ENCODE data around the gene PRAC2.
"Not testable (repeated sequence)": the region's sequence is repeated elsewhere in the genome, so short reads cannot be mapped to it uniquely, and the experiment has no call there.

The PRAC2 gene

DNA sequence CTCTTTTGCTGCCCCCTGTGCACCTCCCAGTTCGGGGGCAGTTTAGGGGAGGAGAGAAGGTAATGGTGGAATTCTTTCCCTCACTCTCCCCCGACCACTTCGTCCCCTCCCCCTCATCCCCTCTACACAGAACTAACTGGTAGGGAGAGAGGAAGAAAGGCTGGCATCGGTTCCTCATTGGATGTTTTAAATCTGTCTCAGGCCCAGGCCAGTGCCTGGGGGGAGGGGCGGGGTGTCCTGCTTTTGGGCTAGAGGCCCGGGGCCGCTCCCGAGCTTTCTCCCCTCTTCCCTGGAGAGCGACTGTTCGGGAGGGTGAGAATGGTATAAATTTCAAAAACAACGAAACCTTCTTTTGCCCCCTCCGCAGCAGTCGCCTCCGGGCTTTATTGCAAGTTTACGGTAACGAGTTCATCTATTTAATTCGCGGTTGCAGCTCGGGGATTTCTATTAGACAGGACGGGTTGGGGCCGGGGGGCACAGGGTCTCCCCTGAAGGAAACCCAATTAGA is at the start of gene PRAC2:
PRAC2 (plus strand) TSS at position 271 of the 508 bp plus-strand sequence. CDS start 1,226 bp downstream, outside the sequence.
- DNase-seq = no peak

DNA sequence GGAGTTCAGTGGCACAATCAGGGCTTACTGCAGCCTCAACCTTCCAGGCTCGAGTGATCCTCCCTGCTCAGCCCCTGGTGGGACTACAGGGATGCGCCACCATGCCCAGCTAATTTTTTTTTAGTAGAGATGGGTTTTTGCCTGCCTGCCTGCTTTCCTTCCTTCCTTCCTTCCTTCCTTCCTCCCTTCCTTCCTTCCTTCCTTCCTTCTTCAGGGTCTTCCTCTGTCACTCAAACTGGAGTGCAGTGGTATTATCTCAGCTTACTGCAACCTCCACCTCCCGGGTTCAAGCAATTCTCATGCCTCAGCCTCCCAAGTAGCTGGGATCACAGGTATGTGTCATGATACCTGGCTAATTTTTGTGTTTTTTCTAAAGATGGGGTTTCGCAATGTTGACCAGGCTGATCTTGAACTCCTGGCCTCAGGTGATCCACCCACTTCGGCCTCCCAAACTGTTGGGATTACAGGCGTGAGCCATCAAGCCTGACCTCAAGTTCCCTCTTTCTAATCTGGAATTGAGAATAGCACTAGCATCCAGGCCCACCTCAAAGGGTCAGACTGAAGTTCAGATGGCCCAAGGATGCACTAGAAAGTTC is 45.9 kb upstream of the PRAC2 start:
- no peak for DNase-seq

DNA sequence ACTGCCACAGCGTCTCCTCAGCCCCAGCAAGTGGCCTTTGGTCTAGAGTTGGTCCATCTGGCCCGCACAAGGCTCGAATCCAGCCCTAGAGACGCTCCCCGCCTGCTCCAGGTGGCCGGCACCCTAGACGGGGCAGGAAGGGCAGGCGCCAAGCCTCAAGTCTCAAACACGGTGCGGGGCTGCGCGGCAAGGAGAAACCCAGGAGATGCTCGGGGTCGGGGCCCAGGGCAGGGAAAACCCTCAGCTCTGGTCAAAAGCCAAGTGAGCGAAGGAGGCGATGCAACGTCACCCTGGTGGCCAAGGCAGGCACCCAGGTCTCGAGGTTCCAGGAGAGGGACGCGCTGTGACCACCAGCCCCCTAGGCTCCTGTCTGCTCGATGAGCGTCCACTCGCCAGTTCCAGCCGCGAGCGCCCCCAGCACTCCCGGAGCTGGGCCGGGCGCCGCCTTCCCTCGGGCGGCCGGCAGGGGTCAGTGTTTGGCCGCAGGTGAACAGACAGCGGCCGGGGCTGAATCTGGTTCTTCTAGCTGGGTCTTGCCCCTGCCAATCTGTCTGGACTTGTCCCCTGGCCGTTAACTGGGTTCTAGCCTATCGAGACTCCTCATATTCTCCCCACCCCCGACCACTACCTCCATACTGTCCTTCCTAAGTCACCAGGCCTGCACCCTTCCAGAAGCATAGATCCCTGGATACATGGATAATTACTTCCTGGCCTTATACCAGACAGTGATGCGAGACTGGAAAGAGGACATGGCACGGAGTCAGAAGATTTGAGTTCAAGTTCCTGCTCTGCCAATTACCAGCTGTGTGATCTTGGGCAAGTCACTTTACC is 44.6 kb upstream of the PRAC2 start:
- peak; percentile 71 for DNase-seq

DNA sequence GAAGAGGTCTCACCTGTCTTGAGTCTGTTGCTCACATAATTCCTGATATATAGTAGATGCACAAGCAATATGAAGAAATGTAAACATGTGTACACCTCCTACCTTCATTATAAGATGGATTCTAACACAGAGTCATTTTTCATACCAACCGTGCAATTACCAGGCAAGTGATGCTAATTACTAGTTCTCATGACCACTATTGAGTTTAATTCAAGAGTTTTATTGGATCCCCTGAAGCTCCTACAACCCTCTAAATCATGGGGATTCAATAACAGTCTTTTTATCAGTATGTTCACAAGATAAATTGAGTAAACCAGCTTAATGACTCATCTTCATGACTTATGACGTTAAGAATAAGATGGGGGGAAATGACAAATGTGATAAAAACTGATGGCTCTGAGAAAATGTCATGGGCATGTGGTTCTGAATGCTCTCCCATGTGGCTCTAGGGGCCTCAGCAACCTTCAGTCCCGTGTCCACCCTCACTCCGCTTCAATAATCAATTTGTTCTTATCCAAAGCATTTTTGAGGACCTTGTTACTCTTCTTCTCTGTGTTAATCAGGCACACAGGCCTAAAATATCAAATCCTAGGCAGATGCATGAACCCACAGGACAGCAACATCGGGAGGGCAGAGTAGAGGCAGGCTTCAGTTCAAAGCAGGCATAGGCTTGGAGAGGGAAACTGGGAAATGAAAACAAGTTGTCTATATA is 43.4 kb upstream of the PRAC2 start:
- no peak for DNase-seq

DNA sequence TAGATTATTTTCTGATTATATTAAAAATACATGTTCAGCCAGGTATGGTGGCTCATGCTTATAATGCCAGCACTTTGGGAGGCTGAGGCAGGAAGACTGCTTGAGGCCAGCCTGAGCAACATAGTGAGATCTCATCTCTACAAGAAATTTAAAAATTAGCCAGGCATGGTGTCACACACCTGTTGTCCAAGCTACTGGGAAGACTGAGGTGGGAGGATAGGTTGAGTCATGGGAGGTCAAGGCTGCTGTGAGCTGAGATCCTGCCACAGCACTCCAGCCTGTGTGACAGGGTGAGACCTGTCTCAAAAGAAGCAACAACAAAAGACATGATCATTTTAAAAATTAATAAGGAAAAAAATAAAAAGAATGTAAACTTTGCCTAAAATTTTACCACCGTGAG is 41.4 kb upstream of the PRAC2 start:
- no peak for DNase-seq

DNA sequence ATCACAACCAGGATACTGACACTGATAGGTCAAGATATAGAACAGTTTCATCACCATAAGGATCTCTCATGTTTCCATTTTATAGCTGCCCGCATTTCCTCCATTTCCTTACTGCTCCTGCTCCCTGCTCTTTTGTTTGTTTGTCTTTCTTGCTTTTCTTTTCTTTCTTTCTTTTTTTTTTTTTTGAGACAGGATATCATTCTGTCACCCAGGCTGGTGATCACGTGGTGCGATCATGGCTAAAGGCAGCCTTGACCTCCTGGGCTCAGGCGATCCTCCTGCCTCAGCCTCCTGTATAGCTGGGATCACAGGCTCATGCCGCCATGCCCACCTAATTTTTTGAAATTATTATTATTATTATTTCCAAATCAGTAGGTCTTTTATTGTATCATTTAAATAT is 32.3 kb upstream of the PRAC2 start:
- no peak for DNase-seq

DNA sequence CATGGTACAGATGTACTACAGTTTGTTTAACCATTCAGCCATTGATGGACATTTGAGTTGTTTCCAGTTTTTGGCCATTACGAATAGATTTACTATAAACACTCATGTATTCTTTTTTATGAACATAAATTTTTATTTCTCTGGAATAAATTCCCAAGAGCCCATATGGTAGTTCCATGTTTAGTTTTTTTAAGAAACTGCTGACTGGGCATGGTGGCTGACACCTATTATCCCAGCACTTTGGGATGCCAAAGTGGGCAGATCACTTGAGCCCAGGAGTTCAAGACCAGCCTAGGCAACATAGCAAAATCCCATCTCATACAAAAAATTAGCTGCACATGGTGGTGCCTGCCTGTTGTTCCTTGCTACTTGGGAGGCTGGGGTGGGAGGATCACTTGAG is 30.9 kb upstream of the PRAC2 start:
- DNase-seq = no peak

DNA sequence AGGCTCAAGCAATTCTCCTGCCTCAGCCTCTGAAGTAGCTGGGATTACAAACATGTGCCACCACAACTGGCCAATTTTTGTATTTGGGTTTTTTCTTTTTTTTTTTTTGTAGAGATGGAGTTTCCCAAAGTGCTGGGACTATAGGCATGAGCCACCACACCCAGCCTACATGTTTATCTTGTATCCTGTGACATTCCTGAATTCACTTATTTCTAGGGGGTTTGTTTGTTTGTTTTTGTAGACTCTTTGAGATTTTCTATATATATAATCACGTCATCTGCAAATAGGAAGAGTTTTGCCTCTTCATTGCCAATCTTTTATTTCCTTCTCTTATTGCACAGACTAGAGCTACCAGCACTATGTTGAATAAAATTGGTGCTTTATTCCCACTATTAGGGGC is 29.8 kb upstream of the PRAC2 start:
- DNase-seq = no peak

DNA sequence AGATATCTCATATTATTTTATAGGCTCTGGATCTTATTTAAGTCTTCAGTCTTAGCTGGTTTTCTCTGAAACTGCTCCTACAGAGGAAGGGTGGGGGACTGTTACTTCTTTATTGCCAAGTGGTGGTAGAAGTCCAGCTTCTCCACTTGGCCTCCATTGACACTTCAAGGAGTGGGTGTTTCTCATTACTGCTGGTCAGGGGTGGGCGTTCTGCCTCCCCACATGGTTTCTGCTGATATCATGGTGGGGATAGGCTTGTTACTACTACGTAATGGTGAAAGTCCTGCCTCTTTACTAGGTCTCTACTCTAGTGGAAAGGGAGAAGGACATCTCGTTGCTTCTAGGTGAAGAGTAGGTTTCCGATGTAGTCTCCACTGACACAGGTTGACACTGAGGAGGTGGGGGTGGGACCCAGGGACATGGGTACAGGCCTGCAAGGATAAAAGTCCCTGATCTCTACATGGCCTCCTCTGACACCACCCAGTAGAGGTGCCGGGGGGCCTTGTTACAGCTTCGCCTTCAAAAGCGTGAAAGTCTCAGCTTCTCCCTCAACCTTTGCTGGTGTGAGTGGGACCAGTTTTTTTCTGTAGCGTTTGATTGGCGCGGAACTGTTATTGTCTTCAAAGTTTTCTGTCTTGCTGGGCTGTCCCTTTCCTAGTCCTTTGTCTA is 21.0 kb upstream of the PRAC2 start:
- no peak for DNase-seq

DNA sequence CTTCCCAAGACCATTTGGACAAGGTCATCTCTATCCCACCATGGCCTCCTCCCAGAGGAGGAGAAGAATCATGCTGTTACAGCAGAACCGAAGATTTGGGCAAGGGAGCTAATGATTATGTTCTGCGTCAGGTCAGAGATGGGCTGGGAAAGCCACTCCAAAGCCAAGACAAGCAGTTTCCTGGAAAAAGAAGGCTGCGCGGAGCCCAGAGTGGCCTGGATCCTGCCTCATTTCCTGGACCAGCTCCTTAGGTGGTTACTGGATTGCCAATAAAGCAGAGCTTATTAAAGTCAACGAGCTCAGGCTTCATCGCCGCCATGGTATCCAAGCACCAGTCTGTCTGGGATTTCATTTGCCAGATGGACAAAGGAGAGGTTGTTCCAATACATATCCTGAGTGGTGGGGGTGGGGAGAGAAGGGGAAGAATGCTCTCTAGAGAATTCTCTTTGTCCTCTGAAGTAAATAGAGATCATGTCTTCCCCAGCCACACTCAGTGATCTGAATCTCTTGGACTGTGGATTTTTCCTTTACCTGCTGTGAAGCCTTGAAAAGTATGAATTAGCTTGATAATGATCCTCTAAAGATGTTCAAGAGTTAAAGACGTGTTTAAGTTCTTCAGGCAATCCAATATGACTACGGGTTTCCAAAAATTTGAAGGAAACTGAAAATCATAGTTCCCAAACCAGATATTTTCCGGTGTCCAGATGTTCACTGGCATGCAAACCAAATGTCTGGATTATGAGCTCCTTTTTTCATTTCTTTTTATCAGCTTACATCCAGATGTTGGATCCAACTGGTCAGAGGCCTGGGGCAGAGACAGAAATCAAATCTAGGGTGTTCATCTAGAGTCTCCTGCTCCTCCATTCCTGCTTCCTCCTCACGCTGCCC is 18.4 kb upstream of the PRAC2 start:
- DNase-seq = no peak

DNA sequence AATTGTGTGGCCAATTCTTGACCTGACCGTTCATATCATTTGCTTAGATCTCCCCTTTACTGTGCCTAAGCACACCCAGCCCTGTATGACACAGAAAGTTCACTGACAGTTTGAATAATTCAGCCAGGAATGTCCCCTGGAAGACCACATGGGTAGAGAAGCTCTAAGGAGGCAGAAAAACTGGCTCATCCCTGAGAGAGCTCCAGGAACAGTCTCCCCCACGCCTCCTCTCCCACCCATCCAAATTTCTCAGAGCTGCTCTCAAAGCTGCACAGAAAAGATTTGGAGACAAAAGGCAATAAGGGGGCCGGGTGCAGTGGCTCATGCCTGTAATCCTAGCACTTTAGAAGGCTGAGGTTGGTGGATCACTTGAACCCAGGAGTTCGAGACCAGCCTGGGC is 11.9 kb upstream of the PRAC2 start:
- DNase-seq = no peak

DNA sequence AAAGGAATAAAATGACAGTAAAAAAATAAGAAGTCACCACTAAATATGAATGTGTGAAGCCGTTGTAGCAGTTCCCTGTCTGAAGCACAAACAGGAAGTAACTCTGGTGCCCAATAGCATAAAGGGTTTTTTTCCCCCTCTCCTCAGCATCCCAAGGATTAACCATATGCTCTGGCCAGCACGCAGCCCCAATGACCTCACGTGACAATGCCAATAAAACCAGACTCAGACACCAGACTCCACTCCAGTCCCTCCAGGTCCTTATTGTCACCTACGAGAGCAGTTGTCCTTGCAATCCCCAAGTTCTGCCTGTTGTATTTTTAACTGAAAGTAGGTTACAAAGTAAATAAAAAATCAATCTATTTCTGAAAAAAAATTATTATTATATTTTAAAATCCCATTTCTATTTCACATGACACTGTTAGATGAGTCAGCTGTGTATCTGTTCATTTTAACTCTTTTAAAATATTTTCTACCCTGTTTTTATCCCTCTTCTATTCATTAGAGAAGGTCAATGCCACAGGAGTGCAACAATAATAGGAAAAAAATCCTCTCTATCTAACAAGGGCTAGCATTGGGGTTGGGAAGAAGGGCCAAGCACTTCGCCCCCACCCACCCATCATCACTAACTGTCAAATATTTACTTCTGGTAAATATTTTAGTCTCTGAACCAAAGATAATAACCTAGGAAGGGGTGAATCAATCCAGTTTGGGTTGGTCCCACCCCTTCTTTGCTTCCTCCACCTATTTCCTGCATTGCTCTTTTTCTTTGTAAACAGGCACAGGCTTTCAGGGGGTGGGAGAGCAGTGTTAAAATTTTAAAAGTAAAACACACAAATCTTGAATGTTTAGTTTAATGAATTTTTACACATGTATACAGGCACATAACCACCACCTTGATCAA is 7.2 kb upstream of the PRAC2 start:
- no peak for DNase-seq

DNA sequence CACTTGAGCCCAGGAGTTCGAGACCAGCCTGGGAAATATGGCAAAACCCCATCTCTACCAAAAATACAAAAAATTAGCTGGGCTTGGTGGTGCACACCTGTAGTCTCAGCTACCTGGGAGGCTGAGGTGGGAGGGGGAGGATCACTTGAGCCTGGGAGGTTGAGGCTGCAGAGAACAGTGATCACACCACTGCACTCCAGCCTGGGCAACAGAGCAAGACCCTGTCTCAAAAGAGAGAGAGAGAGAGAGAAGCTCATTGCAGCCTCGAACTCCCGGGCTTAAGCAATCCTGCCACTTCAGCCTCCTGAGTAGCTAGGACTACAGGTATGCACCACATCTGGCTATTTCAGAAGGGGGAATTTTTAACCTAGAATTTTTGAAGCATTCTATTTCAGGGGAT is 6.4 kb upstream of the PRAC2 start:
- DNase-seq = not testable (repeated sequence)

DNA sequence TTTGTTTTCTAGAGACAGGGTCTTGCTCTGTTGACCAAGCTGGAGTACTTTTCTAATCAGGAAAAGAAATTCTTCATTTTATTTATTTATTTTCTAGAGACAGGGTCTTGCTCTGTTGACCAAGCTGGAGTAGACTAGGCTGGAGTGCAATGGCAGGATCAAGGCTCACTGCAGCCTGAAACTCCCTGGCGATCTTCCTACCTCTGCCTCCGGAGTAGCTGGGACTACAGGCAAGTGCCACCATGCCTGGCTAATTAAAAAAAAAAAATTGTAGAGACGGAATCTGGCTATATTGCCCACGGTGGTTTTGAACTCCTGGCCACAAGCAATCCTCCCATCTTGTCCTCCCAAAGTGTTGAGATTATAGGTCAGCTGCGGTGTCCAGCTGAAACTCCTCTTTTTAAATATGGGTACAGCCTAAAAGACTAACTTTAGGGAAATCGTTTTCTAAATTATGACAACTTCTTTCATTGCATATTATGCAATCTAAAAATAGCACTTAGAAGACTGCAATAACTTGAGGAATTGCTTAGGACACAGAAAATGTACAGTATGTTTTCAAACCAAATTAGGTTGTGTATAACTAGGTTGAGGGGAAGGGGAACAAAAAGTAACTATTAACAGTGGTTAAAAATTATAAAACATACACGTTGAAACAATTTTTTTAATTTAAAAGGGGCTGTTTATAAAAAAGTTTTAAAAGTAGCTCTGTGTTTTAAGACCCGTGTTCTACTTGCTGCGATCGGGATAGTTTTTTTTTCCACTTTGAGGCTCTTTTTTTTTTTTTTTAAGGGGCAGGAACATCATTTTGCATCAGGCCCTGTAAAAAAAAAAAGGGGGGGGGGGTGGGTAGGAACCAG is 5.4 kb upstream of the PRAC2 start:
- no peak for DNase-seq

DNA sequence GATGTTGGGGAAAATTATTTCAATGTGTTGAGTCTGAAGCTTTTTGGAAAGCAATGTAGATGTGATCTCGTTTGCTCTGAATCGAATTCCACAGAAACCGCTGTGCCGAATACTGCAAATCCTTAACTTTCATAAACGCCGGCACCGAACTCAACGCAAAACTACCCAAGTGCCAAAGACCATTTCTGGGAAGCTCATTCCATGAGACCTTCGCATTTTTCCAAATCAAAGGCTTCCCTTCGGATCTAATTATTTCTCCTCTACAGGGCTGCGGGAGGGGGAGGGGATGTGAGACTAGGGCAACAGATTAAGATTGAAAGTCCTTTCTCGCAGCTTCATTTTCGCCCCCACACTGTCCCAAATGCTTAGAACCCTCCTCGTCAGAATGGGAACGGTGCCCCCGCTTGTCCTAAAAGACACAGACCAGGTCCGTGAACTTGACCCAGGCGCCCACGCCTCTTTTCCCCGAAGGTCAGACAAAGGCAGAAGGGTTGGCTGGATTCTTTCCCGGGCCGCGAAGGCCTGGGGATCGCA is 4.7 kb upstream of the PRAC2 start:
- no peak for DNase-seq

DNA sequence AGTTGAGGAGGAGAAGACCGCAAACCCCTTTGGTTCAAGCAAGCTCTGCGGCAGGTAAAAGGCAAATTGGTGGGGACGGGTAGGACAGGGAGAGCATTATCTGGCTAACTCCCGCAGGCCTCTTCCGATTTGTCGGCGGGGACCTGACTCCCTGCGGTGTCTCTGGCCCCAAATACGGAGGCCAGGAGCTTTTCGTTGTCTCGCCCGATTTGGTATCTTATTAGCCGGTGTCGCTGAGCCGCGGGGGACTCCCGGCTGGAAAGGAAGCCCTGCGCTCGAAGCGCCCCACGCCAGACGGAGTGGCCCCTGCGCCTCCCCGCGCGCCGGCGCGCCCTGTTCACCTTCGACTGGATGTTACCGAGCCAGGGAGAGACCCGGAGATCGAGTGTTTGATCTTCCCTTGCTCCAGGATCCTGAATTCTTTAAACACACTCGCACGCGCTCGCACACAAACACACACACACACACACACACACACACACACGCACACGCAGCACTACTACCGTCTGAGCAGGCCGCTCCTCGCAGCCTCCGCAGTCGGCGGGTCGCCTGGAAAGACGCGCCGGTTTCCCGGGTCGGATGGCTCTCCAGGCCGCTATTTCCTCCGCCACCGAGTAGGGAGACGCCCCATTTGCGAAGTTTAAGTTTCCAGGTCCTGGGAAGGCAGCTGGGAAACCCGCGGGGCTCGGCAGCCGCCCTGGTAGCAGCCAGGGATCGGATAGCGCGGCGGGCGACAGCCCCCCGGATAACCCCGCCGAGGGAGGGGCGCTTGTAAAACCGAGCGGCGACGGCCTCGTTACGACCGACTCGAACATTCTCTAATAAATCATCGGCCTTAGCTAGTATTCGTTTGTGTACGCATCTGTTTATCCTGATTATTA is 4.0 kb upstream of the PRAC2 start:
- DNase-seq = no peak

DNA sequence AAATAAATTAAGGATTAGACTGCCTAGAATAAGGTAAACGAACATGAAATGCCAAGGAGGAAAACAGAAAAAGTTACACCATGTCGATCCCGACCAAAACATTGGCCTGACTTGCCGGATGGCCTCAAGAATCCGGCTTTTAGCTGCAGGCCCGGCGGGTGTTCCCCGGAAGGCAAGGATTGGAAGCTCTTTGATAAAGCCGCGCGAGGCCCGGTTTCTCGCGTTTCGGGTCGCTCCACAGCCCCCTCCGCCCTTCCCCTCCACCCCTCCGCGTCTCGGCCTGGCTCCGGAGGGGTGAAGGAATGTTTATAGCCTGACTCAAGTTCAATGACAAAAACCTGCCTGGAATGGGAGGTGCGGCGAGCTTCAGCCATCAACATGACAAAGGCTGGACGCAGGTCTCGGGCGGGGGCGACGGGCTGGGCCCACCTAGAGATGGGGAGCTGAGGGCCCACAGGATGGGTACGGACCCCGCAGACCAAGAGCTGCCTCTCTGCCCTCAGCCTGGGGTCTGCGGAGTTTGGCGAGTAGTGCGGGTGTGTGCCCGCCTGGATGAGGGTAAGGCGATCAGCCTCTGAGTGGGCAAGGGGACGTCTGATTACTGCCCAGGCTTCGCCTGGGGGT is 3.2 kb upstream of the PRAC2 start:
- DNase-seq = no peak

All from stimulated activated CD4-positive, alpha-beta T cell treated with anti-CD3 and anti-CD28 coated beads, Interleukin-4, amount 100 ng/mL, for 24 hours (primary cell).